Measurements from ENCODE around the gene PIK3R5. TPM values are rescaled to one million over a fixed set of nuclear protein-coding genes. Genes with fewer than 3 reads are reported as not detected.

The PIK3R5 gene
- total and polyA plus RNA-seq, 7 donors = 0.20 to 2.9 (median 1.1) TPM

- Histone ChIP-seq H3K36me3 (ENCODE audit: insufficient read depth in 1 of 2, low read depth in 1 of 2) (no peaks in the 10 kb centered on the region), H3K9me3 (no peaks in the 10 kb centered on the region), H3K4me1 (no peaks in the 10 kb centered on the region), H3K27ac (no peak overlapping the region), H3K4me3 (no peak overlapping the region), H3K27me3 (ENCODE audit: insufficient read depth in 3 of 3, low read length in 2 of 3) (peaks cover 0 to 58% (median 19%) of the 10 kb centered on the region in 3 donors)
- TF ChIP-seq CTCF (IDR thresholded peaks at IDR 0.05) = no peak
- intact Hi-C loops (cut with DNase I) = loop anchor here in 1 of 2 donors (10.0 kb wide), 1 partner anchor 268 kb away; no protein-coding TSS in a partner anchor
- DNase-seq (no peak), ATAC-seq (no peak)
- WGBS, 3 donors = 95 to 99% (median 97%) methylated on average over 2 of the region's 2 CpGs
Measured at GRCh38 chr17:9007052-9007714, 41.7 kb upstream of the PIK3R5 start.

- no peak for TF ChIP-seq CTCF (IDR thresholded peaks at IDR 0.05)
- no peak overlapping the region for H3K4me3 ChIP-seq
- no peak for DNase-seq
- intact Hi-C loops (cut with DNase I) = loop anchor here in 1 of 2 donors (10.0 kb wide), 1 partner anchor 269 kb away; no protein-coding TSS in a partner anchor
- H3K27me3 ChIP-seq (ENCODE audit: insufficient read depth in 3 of 3, low read length in 2 of 3) = peaks cover 0 to 65% (median 19%) of the 10 kb centered on the region in 3 donors
- no peak for ATAC-seq
- H3K9me3 ChIP-seq = no peaks in the 10 kb centered on the region
- H3K36me3 ChIP-seq (ENCODE audit: insufficient read depth in 1 of 2, low read depth in 1 of 2) = no peaks in the 10 kb centered on the region
- H3K27ac ChIP-seq = no peak overlapping the region
- 84 to 88% (median 88%) methylated on average over 7 of the region's 7 CpGs for WGBS, 3 donors
- no peaks in the 10 kb centered on the region for H3K4me1 ChIP-seq
Measured at GRCh38 chr17:9006175-9006767, 40.8 kb upstream of the PIK3R5 start.

GRCh38 chr17:9004961-9005285, 39.4 kb upstream of the PIK3R5 start:
- H3K4me1 ChIP-seq = no peaks in the 10 kb centered on the region
- no peak overlapping the region for H3K27ac ChIP-seq
- ATAC-seq (no peak), DNase-seq (no peak)
- H3K27me3 ChIP-seq (ENCODE audit: insufficient read depth in 3 of 3, low read length in 2 of 3) = peaks cover 0 to 76% (median 21%) of the 10 kb centered on the region in 3 donors
- no peaks in the 10 kb centered on the region for H3K36me3 ChIP-seq (ENCODE audit: insufficient read depth in 1 of 2, low read depth in 1 of 2)
- no peak for TF ChIP-seq CTCF (IDR thresholded peaks at IDR 0.05)
- H3K4me3 ChIP-seq = no peak overlapping the region
- intact Hi-C loops (cut with DNase I) = loop anchor here in 1 of 2 donors (10.0 kb wide), 1 partner anchor 270 kb away; no protein-coding TSS in a partner anchor
- 79 to 85% (median 84%) methylated on average over 6 of the region's 6 CpGs for WGBS, 3 donors
- H3K9me3 ChIP-seq = no peaks in the 10 kb centered on the region

- Histone ChIP-seq H3K27ac (no peak overlapping the region), H3K27me3 (ENCODE audit: insufficient read depth in 3 of 3, low read length in 2 of 3) (peaks cover 0 to 78% (median 21%) of the 10 kb centered on the region in 3 donors), H3K4me3 (peak overlapping the region; percentile 56), H3K9me3 (no peaks in the 10 kb centered on the region), H3K4me1 (no peaks in the 10 kb centered on the region), H3K36me3 (ENCODE audit: insufficient read depth in 1 of 2, low read depth in 1 of 2) (no peaks in the 10 kb centered on the region)
- DNase-seq = no peak
- no peak for TF ChIP-seq CTCF (IDR thresholded peaks at IDR 0.05)
- intact Hi-C loops (cut with DNase I) = loop anchor here in 1 of 2 donors (10.0 kb wide), 1 partner anchor 270 kb away; no protein-coding TSS in a partner anchor
- WGBS, 3 donors = 47 to 51% (median 48%) methylated on average over 58 of the region's 58 CpGs
- no peak for ATAC-seq
Measured at GRCh38 chr17:9004132-9004960, 38.8 kb upstream of the PIK3R5 start.

Data from psoas muscle (tissue), 8 donors.